ENCODE data around the gene SPAG6.

SPAG6 gene

DNA sequence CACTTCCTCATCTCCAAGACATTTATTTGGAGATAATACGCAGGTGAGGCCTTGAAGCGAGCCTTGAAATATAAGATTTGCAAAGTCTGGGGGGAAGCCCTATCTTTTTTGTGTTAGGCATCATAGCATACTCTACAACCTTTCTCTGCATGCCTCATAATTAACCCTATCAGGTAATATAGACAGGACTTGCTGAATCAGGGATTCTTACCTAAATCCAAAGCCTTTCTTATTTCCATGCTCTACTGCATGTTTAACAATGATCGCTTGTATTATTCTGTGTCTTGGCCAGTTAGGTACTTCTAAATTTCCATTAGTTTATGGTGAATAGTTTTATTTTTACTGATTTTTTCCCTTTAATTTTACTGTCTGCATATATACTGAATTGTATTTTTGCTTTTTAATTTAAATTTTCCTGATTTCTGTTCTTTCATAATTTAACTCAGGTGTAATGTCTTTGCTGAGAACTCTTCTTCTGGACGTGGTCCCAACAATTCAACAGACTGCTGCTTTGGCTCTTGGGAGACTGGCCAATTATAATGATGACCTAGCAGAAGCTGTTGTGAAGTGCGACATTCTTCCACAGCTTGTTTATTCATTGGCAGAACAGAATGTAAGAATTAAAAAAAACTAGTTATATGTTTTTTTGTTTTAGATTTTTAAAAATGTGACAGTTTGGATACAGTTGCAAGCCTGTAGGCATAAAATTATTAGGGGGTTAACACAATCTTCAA lies 19.3 kb downstream of the SPAG6 start:
- intact Hi-C loops (cut with micrococcal nuclease): loop anchor here (5.0 kb wide), 1 partner anchor 623 kb away; no protein-coding TSS in a partner anchor
- Mint-ChIP-seq H3K36me3 (ENCODE audit: low read depth) (no peaks in the 10 kb centered on the region), H3K27me3 (peaks cover 5% of the 10 kb centered on the region), H3K4me3 (no peak overlapping the region), H3K9me3 (no peaks in the 10 kb centered on the region), H3K27ac (no peak overlapping the region), H3K4me1 (ENCODE audit: low read depth) (no peaks in the 10 kb centered on the region)

DNA sequence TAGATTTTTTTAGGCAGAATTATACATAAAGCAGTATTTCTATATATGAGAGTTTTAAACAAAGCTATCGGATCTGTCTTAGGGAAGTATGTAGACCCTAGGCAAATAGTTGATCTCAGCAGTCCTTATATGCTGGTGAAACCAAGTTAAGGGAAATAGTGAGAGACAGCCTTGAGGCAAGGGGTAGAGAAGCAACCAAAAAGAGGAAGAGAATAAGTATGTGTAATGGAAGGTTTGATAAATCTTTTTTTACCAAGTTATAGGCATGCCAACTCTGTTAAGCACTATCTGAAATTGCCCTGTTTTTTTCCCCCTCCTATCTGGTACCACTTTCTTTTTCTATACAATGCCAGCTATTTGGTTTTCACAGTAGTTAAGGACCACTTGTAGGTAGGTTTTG lies 19.9 kb downstream of the SPAG6 start:
- peaks cover 5% of the 10 kb centered on the region for H3K27me3 Mint-ChIP-seq
- no peaks in the 10 kb centered on the region for H3K4me1 Mint-ChIP-seq (ENCODE audit: low read depth)
- H3K9me3 Mint-ChIP-seq: no peaks in the 10 kb centered on the region
- no peak overlapping the region for H3K4me3 Mint-ChIP-seq
- no peaks in the 10 kb centered on the region for H3K36me3 Mint-ChIP-seq (ENCODE audit: low read depth)
- intact Hi-C loops (cut with micrococcal nuclease): no loop called here
- no peak overlapping the region for H3K27ac Mint-ChIP-seq

DNA sequence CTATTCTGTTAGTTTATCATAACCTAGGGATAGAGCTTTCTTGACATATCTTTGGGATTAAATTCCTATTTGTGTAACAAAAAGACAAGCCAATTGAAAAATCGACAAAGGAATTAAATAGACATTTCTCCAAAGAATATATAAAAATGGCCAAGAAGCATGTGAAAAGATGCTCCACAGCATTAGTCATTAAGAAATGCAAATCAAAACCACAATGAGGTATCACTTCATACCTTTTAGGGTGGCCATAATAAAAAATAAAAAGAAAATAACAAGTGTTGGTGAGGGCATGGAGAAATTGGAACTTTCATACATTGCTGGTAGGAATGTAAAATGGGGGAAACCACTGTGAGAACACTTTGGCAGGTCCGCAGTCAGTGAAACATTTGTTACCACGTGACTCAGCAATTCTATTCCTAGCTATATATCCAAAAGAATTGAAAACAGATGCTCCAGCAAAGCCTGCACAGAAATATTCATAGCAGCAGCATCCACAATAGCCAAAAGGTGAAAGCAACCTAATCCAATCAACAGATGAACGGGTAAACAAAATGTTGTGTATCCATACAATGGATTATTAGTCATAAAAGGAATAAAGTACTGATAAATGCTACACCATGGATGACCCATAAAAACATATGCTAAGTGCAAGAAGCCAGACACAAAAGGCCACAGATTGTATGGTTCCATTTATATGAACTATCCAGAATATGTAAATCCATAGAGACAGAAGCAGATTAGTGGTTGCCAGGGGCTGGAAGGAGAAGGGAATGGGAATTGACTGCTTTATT lies 20.5 kb downstream of the SPAG6 start:
- H3K27me3 Mint-ChIP-seq: peaks cover 5% of the 10 kb centered on the region
- no peak overlapping the region for H3K4me3 Mint-ChIP-seq
- H3K36me3 Mint-ChIP-seq (ENCODE audit: low read depth): no peaks in the 10 kb centered on the region
- H3K27ac Mint-ChIP-seq: no peak overlapping the region
- no peaks in the 10 kb centered on the region for H3K4me1 Mint-ChIP-seq (ENCODE audit: low read depth)
- intact Hi-C loops (cut with micrococcal nuclease): no loop called here
- no peaks in the 10 kb centered on the region for H3K9me3 Mint-ChIP-seq

DNA sequence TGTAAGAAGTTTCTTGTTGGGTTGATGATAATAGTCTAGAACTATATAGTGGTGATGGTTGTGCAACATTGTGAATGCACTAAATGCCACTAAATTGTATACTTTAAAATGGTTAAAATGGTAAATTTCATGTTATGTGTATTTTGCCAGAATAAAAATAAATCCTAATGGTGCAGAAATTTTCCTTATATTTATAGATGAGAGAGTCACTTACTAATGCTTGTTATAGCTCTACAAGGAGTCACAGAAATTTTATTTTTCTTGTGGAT lies 21.1 kb downstream of the SPAG6 start:
- H3K36me3 Mint-ChIP-seq (ENCODE audit: low read depth): no peaks in the 10 kb centered on the region
- no peak overlapping the region for H3K4me3 Mint-ChIP-seq
- H3K4me1 Mint-ChIP-seq (ENCODE audit: low read depth): no peaks in the 10 kb centered on the region
- H3K27ac Mint-ChIP-seq: no peak overlapping the region
- H3K9me3 Mint-ChIP-seq: no peaks in the 10 kb centered on the region
- intact Hi-C loops (cut with micrococcal nuclease): no loop called here
- peaks cover 5% of the 10 kb centered on the region for H3K27me3 Mint-ChIP-seq

DNA sequence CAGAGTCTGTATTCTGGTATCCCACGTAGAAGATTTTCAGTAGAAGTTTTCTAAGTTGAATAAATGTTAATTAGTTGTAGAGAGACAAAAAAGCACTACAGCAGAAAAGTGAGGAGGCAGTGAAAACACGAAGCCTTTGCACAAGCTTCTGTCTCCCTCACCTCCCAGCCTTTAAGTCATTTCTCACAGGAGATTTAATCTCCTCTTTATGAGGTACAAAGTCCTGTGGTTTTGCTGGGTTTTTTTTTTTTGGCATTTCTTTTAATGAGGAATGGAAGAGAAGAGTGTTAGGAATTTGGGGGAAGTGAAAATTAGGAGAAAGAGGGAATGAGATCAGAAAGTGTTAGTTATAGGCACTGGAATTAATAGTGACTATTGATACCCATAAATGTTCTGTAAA lies 21.5 kb downstream of the SPAG6 start:
- Mint-ChIP-seq H3K27ac (no peak overlapping the region), H3K27me3 (peaks cover 5% of the 10 kb centered on the region), H3K4me1 (ENCODE audit: low read depth) (no peaks in the 10 kb centered on the region), H3K4me3 (no peak overlapping the region), H3K36me3 (ENCODE audit: low read depth) (no peaks in the 10 kb centered on the region), H3K9me3 (no peaks in the 10 kb centered on the region)
- intact Hi-C loops (cut with micrococcal nuclease): no loop called here

DNA sequence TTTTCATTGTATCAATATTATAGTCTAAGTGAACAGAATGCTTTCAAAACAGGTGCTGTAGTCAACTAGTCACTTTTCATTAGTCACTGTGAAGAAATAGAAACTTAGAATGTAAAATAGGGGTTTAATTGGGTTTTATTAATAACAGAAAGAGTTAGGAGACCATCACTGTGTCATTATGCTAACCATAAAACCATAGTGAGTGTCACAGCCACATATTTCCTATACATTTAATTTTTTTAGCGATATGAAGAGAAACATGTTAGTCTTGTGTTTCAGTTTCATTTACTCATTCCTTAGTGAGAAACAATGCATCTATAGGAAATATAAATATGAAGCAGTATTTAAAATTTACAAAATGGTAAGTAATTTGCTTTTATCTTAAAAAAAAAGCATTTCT lies 22.2 kb downstream of the SPAG6 start:
- intact Hi-C loops (cut with micrococcal nuclease): no loop called here
- H3K36me3 Mint-ChIP-seq (ENCODE audit: low read depth): no peaks in the 10 kb centered on the region
- H3K9me3 Mint-ChIP-seq: no peaks in the 10 kb centered on the region
- H3K27me3 Mint-ChIP-seq: peaks cover 4% of the 10 kb centered on the region
- H3K4me1 Mint-ChIP-seq (ENCODE audit: low read depth): no peaks in the 10 kb centered on the region
- H3K27ac Mint-ChIP-seq: no peak overlapping the region
- no peak overlapping the region for H3K4me3 Mint-ChIP-seq

DNA sequence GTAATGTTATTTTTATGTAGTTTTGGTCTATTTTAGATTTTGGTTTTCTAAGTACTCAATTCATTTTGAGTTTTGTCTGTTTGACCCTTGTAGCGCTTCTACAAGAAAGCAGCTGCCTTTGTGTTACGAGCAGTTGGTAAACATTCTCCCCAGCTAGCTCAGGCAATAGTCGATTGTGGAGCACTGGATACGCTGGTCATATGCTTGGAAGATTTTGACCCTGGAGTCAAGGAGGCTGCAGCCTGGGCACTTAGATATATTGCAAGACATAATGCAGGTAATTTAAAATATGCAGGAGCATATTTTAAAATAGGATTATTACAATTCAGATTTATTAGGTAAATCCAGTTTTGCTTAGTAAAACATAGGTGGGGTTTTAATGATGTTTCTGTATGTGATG lies 23.1 kb downstream of the SPAG6 start:
- no peak overlapping the region for H3K4me3 Mint-ChIP-seq
- no peaks in the 10 kb centered on the region for H3K4me1 Mint-ChIP-seq (ENCODE audit: low read depth)
- peaks cover 2% of the 10 kb centered on the region for H3K27me3 Mint-ChIP-seq
- H3K9me3 Mint-ChIP-seq: no peaks in the 10 kb centered on the region
- intact Hi-C loops (cut with micrococcal nuclease): no loop called here
- no peak overlapping the region for H3K27ac Mint-ChIP-seq
- no peaks in the 10 kb centered on the region for H3K36me3 Mint-ChIP-seq (ENCODE audit: low read depth)

DNA sequence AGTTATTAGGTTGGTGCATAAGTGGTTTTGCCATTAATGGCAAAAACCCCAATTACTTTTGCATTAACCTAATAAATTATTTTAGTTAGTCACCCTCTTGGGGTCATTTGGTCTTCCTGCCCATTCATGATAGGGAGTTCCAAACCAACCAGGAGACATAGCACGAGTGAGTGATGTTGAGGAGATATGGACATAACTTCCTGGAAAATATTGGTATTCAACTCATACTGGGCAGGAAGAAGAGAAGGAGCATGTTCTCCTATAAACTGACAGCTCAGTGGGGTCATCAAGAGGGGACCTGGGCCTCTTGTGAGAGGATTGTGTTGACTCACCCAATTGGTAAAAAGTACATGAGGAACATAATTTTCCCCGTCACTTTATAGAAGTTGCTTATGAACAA lies 23.7 kb downstream of the SPAG6 start:
- Mint-ChIP-seq H3K4me1 (ENCODE audit: low read depth) (no peaks in the 10 kb centered on the region), H3K9me3 (no peaks in the 10 kb centered on the region), H3K27ac (no peak overlapping the region), H3K4me3 (no peak overlapping the region), H3K27me3 (peaks cover 2% of the 10 kb centered on the region), H3K36me3 (ENCODE audit: low read depth) (no peaks in the 10 kb centered on the region)
- intact Hi-C loops (cut with micrococcal nuclease): no loop called here

DNA sequence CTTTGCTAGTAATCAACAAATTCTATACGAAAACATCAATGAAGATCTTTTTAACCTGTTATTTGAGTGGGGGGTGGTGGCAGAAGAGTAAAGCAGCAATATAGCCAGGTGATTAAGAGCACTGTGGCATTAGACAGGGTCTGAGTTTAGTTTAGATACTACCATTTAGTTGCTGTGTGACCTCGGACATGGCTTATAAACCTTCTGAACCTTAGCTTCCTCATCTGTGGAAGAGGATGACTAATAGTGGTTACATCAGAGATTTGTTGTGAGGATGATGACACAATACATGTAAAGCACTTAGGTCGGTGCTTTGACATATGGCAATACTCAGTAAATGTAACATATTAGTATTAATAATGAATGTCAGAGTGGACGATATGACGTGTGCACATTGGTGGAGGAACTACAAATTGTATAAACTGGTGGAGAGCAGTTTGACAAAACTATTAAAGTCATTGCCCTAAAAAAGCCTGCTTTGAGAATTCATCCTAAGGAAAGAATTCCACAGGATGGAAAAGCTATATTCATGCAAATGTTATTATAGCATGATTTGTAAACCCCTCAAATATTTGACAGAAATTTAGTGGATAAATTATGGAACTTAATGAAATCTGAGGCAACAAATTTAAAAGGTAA lies 24.3 kb downstream of the SPAG6 start:
- Mint-ChIP-seq H3K4me3 (no peak overlapping the region), H3K9me3 (no peaks in the 10 kb centered on the region), H3K36me3 (ENCODE audit: low read depth) (no peaks in the 10 kb centered on the region), H3K27ac (no peak overlapping the region), H3K27me3 (peaks cover 2% of the 10 kb centered on the region), H3K4me1 (ENCODE audit: low read depth) (peaks cover under 1% of the 10 kb centered on the region)
- intact Hi-C loops (cut with micrococcal nuclease): no loop called here

DNA sequence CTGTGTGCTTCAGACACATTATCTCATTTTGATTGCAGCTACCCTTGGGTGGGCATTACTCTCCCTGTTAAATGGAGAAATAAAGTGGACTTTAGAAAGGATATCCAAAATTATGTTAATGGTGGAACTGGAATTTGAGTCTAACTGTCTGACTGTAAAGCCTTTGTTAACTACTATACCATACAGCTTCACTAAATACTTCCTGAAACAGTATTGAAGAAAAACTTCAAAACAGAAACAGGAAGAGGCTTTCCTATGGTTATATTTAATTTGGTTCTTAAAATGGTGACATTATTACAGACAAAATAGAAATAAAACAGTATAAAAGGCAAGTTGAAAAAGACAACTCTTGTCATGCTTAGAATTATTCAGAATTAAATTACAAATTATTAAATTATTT lies 25.0 kb downstream of the SPAG6 start:
- Mint-ChIP-seq H3K27ac (no peak overlapping the region), H3K36me3 (ENCODE audit: low read depth) (no peaks in the 10 kb centered on the region), H3K27me3 (peaks cover 2% of the 10 kb centered on the region), H3K4me1 (ENCODE audit: low read depth) (peaks cover 6% of the 10 kb centered on the region), H3K9me3 (no peaks in the 10 kb centered on the region), H3K4me3 (no peak overlapping the region)
- intact Hi-C loops (cut with micrococcal nuclease): no loop called here

DNA sequence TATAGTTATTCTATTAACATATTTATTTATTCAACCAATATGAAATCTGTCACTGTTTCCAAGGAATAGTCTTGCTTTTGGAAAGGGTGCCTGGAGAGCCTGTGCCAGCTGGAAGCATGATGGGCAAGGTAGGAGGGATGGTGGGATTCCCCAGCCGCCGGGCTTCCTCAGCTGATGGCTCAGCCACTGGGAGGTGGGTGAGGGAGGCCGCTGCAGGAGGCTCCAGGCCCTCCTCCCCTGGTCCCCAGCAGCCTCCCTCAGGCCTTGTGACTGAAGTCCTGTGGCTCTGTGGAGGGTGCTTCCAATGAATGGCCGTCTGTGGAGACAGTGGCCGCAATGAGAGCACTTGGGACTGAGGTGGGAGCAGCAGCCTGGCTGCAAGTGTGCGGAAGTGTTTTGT lies 27.0 kb downstream of the SPAG6 start:
- intact Hi-C loops (cut with micrococcal nuclease): no loop called here
- H3K9me3 Mint-ChIP-seq: no peaks in the 10 kb centered on the region
- H3K36me3 Mint-ChIP-seq (ENCODE audit: low read depth): no peaks in the 10 kb centered on the region

DNA sequence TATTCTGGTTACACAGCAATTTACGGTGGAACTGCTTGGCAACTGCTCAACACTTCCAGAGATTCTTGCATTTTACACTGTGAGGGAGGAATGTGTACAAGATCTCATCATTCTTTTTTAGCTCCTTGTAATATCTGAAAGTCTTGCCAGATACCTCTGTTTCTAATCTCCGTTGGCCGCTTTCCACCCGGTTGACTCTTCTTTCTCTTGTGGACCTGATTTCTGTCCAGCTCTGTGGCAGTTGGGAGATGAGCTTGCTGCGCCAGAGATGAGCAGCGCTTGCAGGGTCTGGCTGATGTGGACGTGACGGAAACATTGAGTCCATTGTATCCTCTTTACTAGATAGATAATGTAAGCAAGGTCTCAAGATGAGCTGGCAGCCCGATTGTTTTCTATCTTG lies 27.6 kb downstream of the SPAG6 start:
- no peaks in the 10 kb centered on the region for H3K36me3 Mint-ChIP-seq (ENCODE audit: low read depth)
- intact Hi-C loops (cut with micrococcal nuclease): no loop called here
- H3K9me3 Mint-ChIP-seq: no peaks in the 10 kb centered on the region
- peaks cover 6% of the 10 kb centered on the region for H3K4me1 Mint-ChIP-seq (ENCODE audit: low read depth)
- no peaks in the 10 kb centered on the region for H3K27me3 Mint-ChIP-seq
- H3K4me3 Mint-ChIP-seq: no peak overlapping the region
- H3K27ac Mint-ChIP-seq: no peak overlapping the region

More for the DNA sequence above, 27.0 kb downstream of the SPAG6 start:
- Mint-ChIP-seq H3K4me1 (ENCODE audit: low read depth) (peaks cover 6% of the 10 kb centered on the region), H3K27ac (no peak overlapping the region), H3K4me3 (no peak overlapping the region), H3K27me3 (no peaks in the 10 kb centered on the region)

DNA sequence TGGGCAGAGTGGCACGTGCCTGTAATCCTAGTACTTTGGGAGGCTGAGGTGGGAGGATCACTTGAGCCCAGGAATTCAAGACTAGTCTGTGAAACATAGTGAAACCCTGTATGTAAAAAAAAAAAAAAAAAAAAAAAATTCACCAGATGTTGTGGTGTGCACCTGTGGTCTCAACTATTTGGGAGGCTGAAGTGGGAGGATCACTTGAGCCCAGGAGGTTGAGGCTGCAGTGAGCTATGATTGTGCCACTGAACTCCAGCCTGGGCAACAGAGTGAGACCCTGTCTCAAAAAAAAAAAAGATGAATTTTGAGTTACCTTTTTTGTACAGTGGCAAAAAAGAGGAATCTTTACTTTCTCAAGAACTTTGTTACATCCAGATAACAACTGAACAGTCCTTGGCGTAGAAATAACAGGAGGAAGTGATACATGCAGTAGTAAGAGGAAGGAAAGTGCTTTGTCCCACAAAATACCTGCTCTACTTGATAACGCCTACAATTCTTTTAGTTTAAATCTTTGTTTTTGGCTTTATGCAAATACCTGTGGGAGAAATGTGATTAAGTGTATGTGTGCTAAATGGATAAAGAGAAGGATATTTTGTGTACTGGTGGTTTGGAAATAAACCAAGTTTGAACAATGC lies 29.3 kb downstream of the SPAG6 start:
- Mint-ChIP-seq H3K9me3 (no peaks in the 10 kb centered on the region), H3K4me3 (no peak overlapping the region), H3K27ac (no peak overlapping the region), H3K4me1 (ENCODE audit: low read depth) (peaks cover 6% of the 10 kb centered on the region), H3K27me3 (no peaks in the 10 kb centered on the region), H3K36me3 (ENCODE audit: low read depth) (no peaks in the 10 kb centered on the region)
- intact Hi-C loops (cut with micrococcal nuclease): no loop called here

DNA sequence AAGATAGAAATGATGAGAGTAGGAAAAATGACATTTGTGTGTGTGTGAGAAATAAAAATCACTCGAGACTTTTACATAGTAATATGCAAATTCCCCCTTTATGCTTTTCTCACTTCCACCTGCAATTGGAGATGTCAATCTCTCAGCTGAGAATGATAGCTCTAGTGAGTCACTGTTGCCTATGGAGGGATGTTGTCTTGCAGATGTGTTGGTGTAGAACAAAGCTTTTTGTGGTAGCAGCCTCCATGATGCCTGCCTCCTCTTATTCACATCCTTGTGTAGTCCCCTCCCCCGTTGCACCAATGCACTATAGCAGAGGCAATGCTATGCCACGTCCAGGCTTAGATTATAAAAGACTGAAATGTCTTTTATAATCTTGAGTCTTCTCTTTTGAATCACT lies 33.8 kb downstream of the SPAG6 start:
- H3K36me3 Mint-ChIP-seq (ENCODE audit: low read depth): no peaks in the 10 kb centered on the region
- peaks cover 6% of the 10 kb centered on the region for H3K4me1 Mint-ChIP-seq (ENCODE audit: low read depth)
- intact Hi-C loops (cut with micrococcal nuclease): no loop called here
- no peak overlapping the region for H3K4me3 Mint-ChIP-seq
- no peaks in the 10 kb centered on the region for H3K9me3 Mint-ChIP-seq
- no peaks in the 10 kb centered on the region for H3K27me3 Mint-ChIP-seq
- no peak overlapping the region for H3K27ac Mint-ChIP-seq
